ENCODE results near the gene FMN1. TPM values are rescaled to one million over a fixed set of nuclear protein-coding genes. Genes with fewer than 3 reads are reported as not detected.

FMN1 gene
- polyA plus RNA-seq, 1 donor from 2014 or later: 0.40 TPM

GRCh38 chr15:33011976-33012375, 182.5 kb downstream of the FMN1 start:
- Histone ChIP-seq H3F3A (ENCODE audit: insufficient read depth, low read length, poor library complexity, severe bottlenecking) (no peaks in the 10 kb centered on the region), H3K36me3 (ENCODE audit: insufficient read depth, low read length) (no peaks in the 10 kb centered on the region), H3K4me3 (ENCODE audit: low read length) (no peak overlapping the region), H3K9ac (ENCODE audit: low read length) (no peak overlapping the region), H3K27ac (ENCODE audit: low read length) (no peak overlapping the region), H3K4me2 (ENCODE audit: low read length) (no peak overlapping the region), H3K9me2 (ENCODE audit: insufficient read depth, low read length) (no peaks in the 10 kb centered on the region), H3K27me3 (ENCODE audit: insufficient read depth, low read depth, low read length) (no peaks in the 10 kb centered on the region), H3K9me3 (ENCODE audit: low read length) (no peaks in the 10 kb centered on the region), H2AFZ (ENCODE audit: low read depth, low read length) (no peak overlapping the region), H4K20me1 (ENCODE audit: insufficient read depth) (no peaks in the 10 kb centered on the region), H3K79me2 (replicated peaks; ENCODE audit: insufficient read depth, low read length) (no peaks in the 10 kb centered on the region)
- TF ChIP-seq TAF1 (IDR thresholded peaks at IDR 0.05; ENCODE audit: low read depth): no peak
- TF ChIP-seq EZH2 (IDR thresholded peaks at IDR 0.05; ENCODE audit: borderline replicate concordance, insufficient read depth, low read length, poor library complexity, severe bottlenecking): no peak
- no peak for TF ChIP-seq CTCF (IDR thresholded peaks at IDR 0.05; ENCODE audit: poor library complexity, severe bottlenecking)
- no peak for TF ChIP-seq REST (IDR thresholded peaks at IDR 0.05; ENCODE audit: borderline replicate concordance)
- TF ChIP-seq EP300 (conservative IDR thresholded peaks at IDR 0.05; ENCODE audit: poor library complexity, severe bottlenecking): no peak
- no peak for TF ChIP-seq RAD21 (conservative IDR thresholded peaks at IDR 0.05)
- no peak for TF ChIP-seq POLR2AphosphoS5 (IDR thresholded peaks at IDR 0.05)
- TF ChIP-seq MXI1 (conservative IDR thresholded peaks at IDR 0.05; ENCODE audit: poor library complexity, severe bottlenecking): no peak
- TF ChIP-seq SMC3 (conservative IDR thresholded peaks at IDR 0.05; ENCODE audit: poor library complexity): no peak

- H3K4me3 ChIP-seq (ENCODE audit: low read length): no peak overlapping the region
- no peak overlapping the region for H3K9ac ChIP-seq (ENCODE audit: low read length)
- H3K9me2 ChIP-seq (ENCODE audit: insufficient read depth, low read length): no peaks in the 10 kb centered on the region
- no peak overlapping the region for H2AFZ ChIP-seq (ENCODE audit: low read depth, low read length)
- no peaks in the 10 kb centered on the region for H3K79me2 ChIP-seq (replicated peaks; ENCODE audit: insufficient read depth, low read length)
- H3K27ac ChIP-seq (ENCODE audit: low read length): no peak overlapping the region
- no peak overlapping the region for H3K4me2 ChIP-seq (ENCODE audit: low read length)
- no peaks in the 10 kb centered on the region for H3K9me3 ChIP-seq (ENCODE audit: low read length)
- no peaks in the 10 kb centered on the region for H3F3A ChIP-seq (ENCODE audit: insufficient read depth, low read length, poor library complexity, severe bottlenecking)
- no peaks in the 10 kb centered on the region for H3K36me3 ChIP-seq (ENCODE audit: insufficient read depth, low read length)
- H4K20me1 ChIP-seq (ENCODE audit: insufficient read depth): no peaks in the 10 kb centered on the region
- TF ChIP-seq MXI1 (conservative IDR thresholded peaks at IDR 0.05; ENCODE audit: poor library complexity, severe bottlenecking): no peak
- TF ChIP-seq TAF1 (IDR thresholded peaks at IDR 0.05; ENCODE audit: low read depth): no peak
- TF ChIP-seq REST (IDR thresholded peaks at IDR 0.05; ENCODE audit: borderline replicate concordance): no peak
- TF ChIP-seq EZH2 (IDR thresholded peaks at IDR 0.05; ENCODE audit: borderline replicate concordance, insufficient read depth, low read length, poor library complexity, severe bottlenecking): no peak
- H3K27me3 ChIP-seq (ENCODE audit: insufficient read depth, low read depth, low read length): no peaks in the 10 kb centered on the region
Observed at GRCh38 chr15:33009603-33010002, 184.9 kb downstream of the FMN1 start.
